HG03520 (cell line): Measurements from ENCODE around the gene ITPR2.
A peak's percentile ranks its signal among the peaks of the same experiment; 100 is the strongest.
"Not testable (repeated sequence)": the region's sequence is repeated elsewhere in the genome, so short reads cannot be mapped to it uniquely, and the experiment has no call there.

ENCODE experiments used
- ATAC-seq: cut with Tn5 transposase; IDR thresholded peaks from one replicate; pipeline ENCODE4 v1.9.1; 2021; ENCODE audit warnings: mild to moderate bottlenecking, moderate library complexity; ENCODE audit not compliant: unreplicated experiment

ITPR2 gene

GRCh38 chr12:26535826-26536225 lies 297.2 kb downstream of the ITPR2 start:
- no peak for ATAC-seq

GRCh38 chr12:26534071-26534470 lies 298.9 kb downstream of the ITPR2 start:
- ATAC-seq: no peak

- no peak for ATAC-seq
These were observed 299.8 kb downstream of the ITPR2 start for GRCh38 chr12:26533211-26533610.

DNA sequence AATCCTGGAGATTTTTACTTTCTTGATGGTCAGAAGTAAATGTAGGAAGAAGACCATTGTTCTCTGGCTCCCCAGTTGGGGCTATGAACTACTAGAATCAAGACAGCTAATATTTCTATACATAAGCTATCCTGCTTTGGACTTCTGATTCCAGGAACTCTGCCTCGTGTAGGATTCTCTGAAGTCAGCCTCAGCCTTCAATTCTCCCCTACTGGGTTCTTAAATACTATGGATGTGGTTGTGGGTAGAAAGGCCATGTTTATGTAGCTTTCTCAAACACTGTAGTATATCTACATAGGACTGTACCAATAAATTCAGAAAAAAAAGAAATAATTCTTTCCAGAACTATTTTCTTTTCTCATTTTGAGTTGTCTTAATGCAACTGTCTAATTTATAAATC lies 302.5 kb downstream of the ITPR2 start:
- no peak for ATAC-seq

DNA sequence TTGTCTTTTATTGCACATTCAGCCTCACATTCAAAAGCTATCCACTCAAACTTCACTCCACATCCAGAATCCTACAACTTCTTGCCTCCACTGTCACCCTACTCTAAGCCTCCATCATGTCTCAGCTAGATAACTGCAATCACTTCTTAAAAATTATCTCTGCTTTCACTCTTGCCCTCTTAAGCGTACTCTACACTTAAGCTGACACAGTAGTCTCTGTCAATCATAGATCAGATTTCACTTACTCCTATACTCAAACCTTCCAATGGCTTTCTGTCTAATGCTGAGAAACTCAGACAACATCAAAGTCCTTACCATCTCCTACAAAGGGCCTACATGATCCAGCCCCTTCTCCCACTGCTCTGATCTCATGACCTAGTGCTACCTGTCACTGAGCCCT lies 304.1 kb downstream of the ITPR2 start:
- ATAC-seq: no peak

DNA sequence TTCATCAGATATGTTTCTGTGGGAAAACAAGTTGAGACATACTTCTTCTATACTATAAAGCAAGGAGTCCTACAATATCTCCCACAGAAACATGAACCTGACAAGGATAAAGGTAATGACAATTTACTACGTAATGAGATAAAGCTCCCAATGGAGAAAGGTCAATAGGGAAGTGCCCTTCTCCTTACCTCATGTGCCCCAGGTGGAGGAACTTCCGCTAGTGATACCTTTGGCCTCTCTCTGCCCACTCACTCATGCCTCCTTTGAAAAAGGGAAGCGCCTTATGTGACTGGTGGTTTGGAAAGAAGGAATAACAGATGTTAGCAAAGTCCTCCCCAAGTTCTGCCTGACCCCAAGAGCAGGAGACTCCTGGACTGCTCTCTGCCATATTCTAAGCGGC lies 305.3 kb downstream of the ITPR2 start:
- no peak for ATAC-seq

GRCh38 chr12:26524862-26525465 lies 308.0 kb downstream of the ITPR2 start:
- no peak for ATAC-seq

DNA sequence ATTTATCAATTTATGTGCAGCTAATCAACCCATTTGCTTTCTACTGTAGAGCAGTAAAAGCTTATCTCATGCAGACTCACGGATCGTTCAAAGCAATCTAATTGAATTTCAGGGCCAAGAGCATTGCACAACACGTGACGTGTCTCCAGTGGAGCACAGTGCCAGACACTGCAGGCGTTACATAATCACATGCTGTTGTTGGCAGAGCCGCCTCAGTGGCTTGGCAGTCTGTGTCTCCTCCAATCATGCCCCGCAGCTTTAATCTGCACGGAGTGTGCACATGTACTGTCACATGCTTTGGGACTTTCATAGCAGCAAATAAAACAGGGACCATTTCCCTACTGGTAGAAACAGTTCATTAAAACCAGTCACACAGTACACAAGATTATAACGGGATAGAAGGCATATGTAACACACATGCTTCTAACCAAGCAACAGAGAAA lies 309.3 kb downstream of the ITPR2 start:
- ATAC-seq: no peak

- peak; percentile 77 for ATAC-seq
These were observed 312.1 kb downstream of the ITPR2 start for GRCh38 chr12:26520869-26521268.

GRCh38 chr12:26520109-26520508 lies 312.9 kb downstream of the ITPR2 start:
- ATAC-seq: no peak

GRCh38 chr12:26519462-26519861 lies 313.5 kb downstream of the ITPR2 start:
- ATAC-seq: no peak

GRCh38 chr12:26517320-26517719 lies 315.7 kb downstream of the ITPR2 start:
- not testable (repeated sequence) for ATAC-seq

DNA sequence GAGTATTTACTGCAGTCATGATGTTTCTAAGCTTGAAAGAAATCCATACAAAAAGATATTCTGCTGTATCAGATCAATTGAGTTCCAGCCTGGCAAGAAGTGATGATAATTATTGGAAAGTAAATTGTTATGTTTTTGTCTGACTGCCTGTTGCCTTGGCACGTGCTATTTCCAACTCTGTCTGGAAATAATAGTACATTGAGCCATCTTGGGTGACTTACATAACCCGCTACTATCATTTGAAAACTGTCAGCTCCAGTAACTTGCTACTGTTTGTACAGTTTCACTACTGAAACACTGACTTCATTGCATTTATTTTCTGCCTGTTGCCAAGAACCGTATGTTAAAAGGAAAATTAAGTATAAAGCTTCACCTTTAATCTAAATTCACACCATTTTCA lies 318.6 kb downstream of the ITPR2 start:
- ATAC-seq: no peak

- no peak for ATAC-seq
These were observed 319.5 kb downstream of the ITPR2 start for GRCh38 chr12:26513363-26514043.

DNA sequence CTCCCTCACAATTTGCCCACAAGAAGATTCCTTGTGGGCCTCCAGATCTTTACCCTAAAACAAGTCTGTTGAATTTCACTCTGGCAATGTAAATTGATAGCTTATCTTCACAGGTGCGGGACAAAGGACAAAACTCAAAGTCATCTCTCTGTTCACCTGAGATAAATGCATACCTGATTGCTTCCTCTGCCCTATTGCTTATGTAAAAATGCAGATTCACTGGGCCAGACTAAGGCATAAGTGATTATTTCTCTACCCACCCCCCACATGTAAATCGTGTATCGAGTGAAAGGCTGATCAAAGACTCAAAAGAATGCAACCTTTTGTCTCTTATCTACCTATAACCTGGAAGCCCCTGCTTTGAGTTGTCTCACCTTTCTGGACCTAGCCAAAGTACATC lies 320.8 kb downstream of the ITPR2 start:
- ATAC-seq: no peak

DNA sequence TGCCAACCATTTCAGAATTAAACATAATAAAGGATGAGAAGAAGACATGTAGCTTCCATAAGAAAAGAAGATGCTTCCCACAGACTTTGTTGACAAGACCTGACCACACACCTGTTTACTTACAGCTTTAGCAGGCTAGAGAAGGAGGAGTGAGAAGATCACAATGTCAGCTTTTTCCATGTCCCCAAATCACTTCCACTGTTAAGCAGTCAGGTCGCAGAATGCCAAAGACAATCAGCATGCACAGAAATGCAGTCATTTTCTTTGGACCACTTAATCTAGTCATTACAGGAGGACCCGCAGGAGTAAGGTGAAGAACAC lies 322.7 kb downstream of the ITPR2 start:
- ATAC-seq: no peak

DNA sequence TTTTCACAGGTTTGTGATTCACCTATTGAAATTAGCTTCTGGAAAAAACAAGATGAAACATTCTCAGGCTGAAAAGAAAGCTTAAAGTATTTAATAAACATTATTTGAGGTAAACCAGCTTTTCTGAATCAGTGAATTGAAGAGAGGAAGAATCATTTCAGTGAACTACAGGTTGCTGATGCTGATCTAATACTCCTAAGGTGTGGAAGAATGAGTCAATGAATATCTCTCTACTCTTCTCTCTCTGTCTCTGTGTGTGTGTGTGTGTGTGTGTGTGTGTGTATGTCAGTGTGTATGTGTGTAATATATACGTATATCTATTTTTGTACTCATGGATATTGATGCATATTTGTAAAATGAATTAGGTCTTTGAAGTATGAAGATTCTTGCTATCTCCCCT lies 325.4 kb downstream of the ITPR2 start:
- ATAC-seq: no peak

DNA sequence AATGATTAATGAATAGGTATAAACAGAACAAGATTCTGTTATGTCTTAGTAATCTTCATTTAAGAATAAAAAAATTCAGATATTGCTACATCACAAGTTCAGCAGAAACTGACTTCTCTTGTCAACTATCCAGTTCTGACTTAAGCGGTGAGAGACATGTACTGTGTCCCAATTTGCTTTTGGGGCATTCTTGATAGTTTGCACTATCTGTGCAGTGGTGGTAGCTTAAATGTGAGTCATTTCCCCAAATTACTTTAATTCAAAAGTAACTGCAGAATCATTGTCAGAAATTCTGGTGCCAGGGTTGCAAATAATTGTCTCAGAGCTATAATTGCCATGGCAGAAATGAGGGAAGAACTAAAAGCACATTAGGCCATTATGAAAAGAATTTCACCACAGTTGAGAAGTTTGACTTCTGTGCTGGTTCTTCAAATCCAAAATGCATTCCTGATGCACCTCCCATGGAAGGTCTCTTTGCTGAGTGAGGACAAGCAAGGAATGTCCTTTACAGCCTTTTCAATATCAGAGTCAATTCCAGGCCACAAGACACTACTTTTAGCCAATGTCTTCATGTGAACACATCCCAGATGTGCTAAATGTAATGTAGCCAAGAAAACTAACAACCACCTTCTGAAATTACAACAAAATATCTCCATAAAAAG lies 332.9 kb downstream of the ITPR2 start:
- no peak for ATAC-seq

GRCh38 chr12:26496170-26496569 lies 336.8 kb downstream of the ITPR2 start:
- no peak for ATAC-seq

DNA sequence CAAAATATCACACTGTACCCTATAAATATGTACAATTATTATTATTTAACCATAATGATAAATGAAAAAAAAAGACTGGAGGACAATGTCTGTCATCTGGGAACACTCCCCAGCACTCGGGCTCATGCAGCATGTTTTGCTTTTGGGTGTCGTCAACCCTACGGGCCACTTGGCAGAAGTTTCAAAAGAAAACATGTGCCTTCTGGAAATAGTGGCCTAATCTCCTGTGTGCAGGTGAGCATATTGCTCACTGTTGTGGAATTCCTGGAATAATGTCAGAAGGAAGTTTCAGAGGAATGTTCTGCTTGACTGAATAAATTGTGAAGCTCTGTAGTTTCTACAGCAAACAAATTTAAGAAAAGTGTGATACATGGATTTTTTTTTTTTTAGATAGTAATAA lies 339.3 kb downstream of the ITPR2 start:
- ATAC-seq: no peak

GRCh38 chr12:26492406-26492805 lies 340.6 kb downstream of the ITPR2 start:
- no peak for ATAC-seq

DNA sequence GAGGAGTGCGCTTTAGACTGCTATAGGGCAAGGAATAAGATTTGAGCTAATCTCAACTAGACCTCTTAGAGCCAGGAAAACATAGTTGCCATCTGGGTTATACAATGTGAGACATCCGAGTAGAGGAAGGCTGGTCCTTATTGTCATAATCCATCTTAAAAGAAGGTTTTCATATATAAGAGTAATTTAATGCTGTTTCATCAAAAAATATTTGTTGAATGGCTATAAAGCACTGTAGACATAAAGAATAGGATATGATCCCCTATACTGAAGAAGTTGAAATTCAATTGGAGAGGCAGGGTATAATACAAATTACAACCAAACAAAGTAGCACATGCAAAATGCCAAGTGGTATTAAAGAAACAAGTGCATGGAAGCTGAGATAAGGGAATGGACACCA lies 343.1 kb downstream of the ITPR2 start:
- ATAC-seq: no peak
